Left forelimb (tissue), 1 donor: ENCODE measurements around the gene NPTXR.
A peak's percentile ranks its signal among the peaks of the same experiment; 100 is the strongest.
"Not testable (repeated sequence)": the region's sequence is repeated elsewhere in the genome, so short reads cannot be mapped to it uniquely, and the experiment has no call there.

Experiments used
- DNase-seq: peaks from one replicate; pipeline ENCODE4 v3.0.0-alpha.2; 2018; ENCODE audit warnings: low spot score

Gene NPTXR

GRCh38 chr22:38831166-38831945 lies 12.5 kb downstream of the NPTXR start:
- no peak for DNase-seq

GRCh38 chr22:38830845-38831108 lies 13.1 kb downstream of the NPTXR start:
- no peak for DNase-seq

DNA sequence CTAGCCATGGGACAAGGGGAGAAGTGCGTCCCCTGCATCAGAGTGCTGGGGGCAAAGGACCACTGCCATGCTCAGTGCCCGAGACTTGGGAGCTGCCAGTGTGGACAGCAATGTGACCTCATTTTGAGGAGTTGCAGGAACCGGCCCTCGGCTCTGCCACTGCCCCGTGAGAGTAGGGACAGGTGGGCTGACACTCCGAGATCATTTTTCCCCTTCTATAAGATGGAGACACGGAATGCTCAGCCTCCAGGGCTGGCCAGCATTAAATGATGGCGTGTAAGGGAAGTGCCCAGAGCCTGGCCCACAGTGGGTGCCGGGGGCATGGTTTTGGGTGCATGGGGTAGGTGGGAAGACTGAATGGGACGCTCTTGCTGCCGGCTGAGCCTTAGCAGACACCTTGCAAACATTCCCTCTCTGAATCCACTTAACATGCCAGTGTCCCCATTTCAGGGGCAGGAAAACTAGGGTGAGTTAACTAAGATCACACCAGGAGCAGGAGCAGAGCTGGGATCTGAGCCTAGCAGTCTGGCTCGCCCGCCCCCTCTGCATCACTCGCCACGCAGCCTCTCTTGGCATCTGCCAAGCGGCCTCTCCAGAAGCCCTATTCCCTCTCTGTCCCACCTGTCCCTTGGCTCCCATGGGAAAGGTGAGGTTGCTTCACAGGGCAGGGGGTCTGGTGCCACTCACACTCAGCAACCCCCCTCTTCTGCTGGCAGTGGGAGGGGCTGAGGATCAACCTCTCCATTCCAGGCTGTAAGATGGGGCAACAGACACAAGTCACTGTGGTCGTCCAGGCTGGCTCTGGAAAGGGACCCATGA lies 13.6 kb downstream of the NPTXR start:
- DNase-seq = no peak

DNA sequence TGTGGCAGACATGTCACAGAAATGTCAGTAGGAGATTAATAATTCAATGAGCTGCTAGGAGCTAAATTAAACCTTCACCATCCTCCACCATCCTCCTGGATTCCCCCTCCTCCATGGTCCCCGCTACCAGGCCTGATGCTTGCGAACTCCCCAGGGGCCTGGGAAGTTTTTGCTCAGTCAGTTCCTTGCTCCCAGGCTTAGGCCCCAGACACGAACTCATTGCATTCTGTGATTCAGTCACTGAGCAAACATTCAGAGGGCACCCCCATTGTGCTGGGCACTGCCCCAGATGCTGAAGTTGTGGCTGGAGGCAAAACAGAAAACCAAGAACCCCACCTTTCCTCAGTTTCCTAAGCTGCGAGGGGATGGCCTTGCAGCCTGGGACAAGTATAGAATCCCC lies 14.3 kb downstream of the NPTXR start:
- DNase-seq = no peak

DNA sequence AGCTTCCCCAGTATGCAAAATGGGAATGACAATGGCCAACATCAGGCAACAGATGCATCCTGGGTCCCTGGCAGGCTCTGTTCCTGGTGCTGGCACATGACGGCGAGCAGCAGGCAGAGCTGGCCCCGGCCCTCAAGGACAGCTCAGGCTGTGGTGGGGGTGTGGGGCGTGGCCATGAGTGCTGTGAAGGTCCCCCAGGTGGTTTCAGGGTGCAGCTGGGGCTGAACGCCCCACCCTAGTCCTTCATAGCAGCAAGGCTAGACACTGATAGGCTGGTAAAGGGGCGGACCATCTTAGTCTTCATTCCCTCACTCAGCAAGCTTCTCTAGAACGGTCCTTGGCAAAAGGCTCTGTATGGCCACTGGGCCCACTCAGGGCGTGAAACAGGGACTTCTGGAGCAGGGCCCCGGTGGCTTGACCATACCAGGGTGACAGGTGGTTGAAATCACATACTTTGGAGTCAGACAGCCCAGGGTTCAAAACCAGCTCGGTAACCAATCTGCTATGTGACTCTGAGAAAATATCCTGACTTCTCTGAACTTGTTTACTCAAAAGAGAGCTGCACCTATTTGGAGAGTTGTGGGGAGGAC lies 15.1 kb downstream of the NPTXR start:
- no peak for DNase-seq

- no peak for DNase-seq
These were observed 15.6 kb downstream of the NPTXR start for GRCh38 chr22:38828191-38828590.

DNA sequence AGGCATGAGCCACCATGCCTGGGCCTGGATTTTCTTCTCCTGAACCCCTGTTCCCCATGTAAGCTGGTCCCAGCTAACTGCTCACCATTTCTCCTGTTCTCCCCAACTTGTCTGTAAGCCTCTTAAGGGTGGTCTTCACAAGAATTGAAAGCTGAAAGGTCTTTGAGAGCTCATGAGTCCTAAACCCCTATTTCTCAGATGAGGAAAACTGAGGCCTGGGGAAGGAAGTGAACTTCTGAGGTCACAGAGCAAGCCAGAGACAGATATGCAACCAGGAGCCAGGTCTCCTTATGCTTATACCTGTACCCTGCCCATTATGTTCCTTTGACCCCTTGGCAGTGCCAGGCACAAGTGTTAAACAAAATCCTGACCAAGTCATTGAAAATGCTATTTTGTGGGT lies 16.3 kb downstream of the NPTXR start:
- DNase-seq = no peak

DNA sequence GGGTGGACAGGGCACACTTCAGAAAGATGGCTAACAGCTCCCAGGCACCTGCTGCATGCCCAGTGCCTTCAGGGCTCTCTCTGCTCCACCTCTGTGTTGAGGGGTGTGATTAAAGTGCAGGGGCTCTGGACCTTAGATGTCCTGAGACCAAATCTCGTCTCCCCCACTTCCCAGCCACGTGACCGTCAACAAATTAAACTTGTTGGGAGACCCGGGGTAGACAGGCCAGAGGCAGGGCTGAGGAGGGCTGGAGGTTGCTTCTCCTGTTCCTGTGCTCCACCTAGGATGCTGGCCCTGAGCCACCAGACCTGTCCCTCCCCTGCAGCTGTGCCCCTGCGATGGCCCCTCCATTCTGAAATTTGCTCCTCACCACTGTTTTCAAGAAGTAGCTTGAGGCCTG lies 17.0 kb downstream of the NPTXR start:
- no peak for DNase-seq

DNA sequence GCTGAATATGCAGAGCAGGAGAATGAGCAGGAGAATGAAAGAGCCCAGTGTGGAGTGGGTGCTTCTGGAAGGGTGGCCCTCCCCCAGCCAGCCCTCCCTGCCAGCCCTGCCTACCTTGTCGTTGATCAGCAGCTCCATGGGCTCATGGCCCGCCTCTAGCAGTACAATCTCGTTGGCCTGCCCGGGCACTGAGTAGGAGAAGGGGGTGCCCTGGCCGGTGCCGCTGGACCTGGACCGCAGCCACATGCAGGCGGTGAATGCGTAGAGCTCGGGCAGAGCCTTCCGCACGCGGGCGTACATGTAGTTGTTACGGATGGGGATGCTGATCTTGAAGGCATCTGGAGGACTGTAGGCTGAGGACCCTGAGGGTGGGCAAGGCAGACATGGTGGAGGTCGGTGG lies 17.4 kb downstream of the NPTXR start:
- DNase-seq = no peak

DNA sequence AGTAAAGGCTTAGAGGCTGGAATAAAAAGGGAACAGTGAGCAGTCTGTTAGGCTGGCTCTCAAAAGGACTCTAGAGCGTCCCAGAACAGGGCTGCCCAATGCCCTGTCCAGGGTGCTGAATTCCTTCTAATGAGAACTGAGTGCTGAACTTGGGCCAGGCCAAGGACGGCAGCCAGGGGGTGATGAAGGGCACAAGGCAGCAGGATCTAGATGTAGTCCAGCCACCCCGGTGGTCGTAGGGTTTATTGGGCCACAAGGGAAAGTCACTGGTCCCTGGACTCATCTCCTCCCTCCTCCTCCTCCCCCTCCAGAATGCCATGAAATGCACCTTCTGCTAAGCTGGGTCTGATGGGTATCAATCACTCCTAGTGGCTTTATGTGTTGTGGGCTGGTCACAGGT lies 19.2 kb downstream of the NPTXR start:
- peak; percentile 75 for DNase-seq

DNA sequence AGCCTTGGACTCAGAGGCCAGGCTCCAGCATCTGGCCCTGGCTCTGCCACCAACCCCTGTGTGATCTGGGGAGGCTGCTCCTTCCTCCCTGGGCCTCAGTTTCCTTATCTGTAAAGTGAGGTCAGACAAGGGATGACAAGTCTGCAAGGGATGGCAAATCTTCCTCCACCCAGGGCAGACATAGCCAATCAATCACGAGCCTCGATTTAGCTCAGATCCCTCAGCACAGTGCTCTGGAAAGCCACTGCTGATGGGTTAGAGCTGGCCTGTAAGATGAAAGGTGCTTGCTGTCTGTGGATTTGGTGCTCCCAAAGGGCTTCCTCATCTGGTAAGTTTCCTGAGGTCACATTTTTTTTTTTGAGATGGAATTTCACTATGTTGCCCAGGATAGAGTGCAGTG lies 20.2 kb downstream of the NPTXR start:
- no peak for DNase-seq

GRCh38 chr22:38823076-38823475 lies 20.8 kb downstream of the NPTXR start:
- no peak for DNase-seq

DNA sequence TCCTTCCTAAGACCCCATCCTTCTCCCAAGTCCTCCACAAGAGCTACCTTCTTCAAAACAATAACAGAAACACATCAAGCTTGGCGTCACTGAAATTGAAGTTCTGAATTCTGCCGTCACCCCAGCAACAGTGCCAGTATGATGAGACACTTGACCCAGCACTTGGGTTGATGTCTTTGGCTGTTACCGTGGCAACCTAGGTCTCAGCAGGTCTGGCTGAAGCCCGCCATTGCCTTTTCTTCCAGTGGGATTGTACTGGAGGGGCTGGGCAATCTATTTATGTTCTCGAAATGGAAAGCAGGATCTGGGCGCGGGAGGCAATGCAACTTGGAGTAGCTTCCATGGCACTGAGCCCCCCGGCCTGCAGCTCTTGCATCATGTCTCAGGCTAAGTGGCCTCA lies 23.8 kb downstream of the NPTXR start:
- DNase-seq = no peak

GRCh38 chr22:38819387-38819940 lies 24.4 kb downstream of the NPTXR start:
- no peak for DNase-seq

GRCh38 chr22:38817196-38817595 lies 26.6 kb downstream of the NPTXR start:
- DNase-seq = no peak

DNA sequence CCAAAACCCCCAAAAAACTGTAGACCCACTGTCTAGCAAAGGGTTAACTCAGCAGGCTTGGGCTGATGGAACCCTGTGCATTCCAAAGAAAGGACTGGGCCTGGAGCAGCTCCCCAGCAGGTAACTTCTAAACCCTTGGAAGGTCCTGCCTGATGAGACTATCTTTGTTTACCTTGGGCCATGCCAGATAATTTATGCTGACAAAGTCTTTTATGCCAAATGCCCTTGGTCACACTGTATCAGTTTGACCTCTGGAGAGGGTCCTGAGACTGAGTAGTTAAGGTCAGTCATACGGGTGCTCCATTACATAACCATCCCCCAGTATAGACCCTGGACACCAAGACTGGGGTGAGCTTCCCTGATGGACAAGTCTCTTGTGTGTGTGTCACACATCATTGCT lies 28.0 kb downstream of the NPTXR start:
- no peak for DNase-seq

- no peak for DNase-seq
These were observed 32.6 kb downstream of the NPTXR start for GRCh38 chr22:38811241-38811640.

DNA sequence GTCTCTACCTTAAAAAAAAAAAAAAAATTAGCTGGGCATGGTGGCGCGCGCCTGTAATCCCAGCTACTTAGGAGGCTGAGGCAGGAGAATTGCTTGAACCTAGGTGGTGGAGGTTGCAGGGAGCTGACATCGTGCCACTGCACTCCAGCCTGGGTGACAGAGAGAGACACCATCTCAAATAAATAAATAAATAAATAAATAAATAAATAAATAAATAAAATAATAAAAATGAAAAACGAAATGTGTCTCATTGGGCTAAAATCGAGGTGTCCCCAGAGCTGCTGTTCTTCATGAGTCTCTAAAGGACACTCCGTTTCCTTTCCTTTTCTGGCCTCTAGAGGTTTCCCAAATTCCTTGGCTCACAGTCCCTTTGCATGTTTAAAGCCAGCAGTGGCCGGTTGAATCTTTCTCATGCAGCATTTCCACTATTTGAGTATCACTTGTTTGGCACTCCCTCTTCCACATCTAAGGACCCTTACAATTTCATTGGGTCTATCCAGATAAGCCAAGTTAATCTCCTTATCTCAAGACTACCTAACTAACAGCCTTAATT lies 38.7 kb downstream of the NPTXR start:
- not testable (repeated sequence) for DNase-seq

DNA sequence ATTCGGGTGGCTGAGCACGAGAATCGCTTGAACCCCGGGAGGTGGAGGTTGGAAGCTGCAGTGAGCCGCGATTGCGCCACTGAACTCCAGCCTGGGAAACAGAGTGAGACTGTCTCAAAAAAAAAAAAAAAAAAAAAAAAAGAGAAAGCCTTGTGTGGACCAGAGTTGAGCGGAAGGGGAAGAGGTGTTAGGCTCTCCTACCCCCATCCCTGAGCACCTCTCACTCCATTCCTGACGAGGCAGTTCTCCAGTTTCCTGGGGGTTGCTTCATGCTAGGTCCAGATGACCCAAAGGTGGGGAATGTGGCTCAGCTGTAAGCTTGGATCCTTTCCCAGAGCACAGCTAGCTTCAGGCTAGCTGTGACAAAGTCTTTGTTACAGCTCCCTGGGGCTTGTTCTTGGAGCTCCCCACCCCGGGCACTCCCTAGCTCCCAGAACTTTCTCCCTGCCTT lies 41.1 kb downstream of the NPTXR start:
- no peak for DNase-seq

- DNase-seq = no peak
These were observed 44.4 kb downstream of the NPTXR start for GRCh38 chr22:38799265-38800002.

DNA sequence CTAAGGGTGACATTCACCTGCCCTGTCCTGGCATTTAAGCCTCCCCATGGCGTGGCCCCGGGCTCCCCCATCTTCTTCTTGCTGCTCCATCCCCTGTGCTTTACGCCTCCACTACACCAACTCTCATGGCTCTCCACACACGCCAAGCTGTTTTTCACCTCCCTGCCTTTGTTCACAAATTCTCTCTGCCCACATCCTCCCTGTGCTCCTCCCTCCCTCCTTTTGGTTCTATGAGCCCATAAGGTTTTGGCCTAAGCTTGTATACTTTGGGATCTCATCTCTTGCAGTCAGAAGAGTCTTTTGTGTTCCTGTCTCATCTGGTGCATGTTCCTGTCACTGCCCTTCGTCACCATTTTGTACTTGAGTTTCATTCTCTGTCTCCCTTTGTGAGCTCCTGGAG lies 45.3 kb downstream of the NPTXR start:
- no peak for DNase-seq
